Smooth muscle cell (in vitro differentiated cells): ENCODE measurements around the gene LRRC34. TPM values are rescaled to one million over a fixed set of nuclear protein-coding genes. Genes with fewer than 3 reads are reported as not detected.

Source experiments
- DNase-seq: peaks from one replicate; lab custom pipeline; 2025; ENCODE audit not compliant: unreplicated experiment; lab: John Stamatoyannopoulos, UW
- H2AFZ ChIP-seq: fragments of 200-600 bp; sonication (generic); 2 replicates; pipeline ENCODE4 v1.6.0; 2016; ENCODE audit warnings: antibody characterized with exemption, low read depth, mild to moderate bottlenecking
- H3F3A ChIP-seq: fragments of 200-600 bp; sonication (generic); 2 replicates; pipeline ENCODE4 v1.6.0; 2017; ENCODE audit warnings: antibody characterized with exemption, low read depth
- H3K27ac ChIP-seq: fragments of 200-600 bp; sonication (generic); 2 replicates; pipeline ENCODE4 v1.5.1; 2016; ENCODE audit warnings: low read depth, mild to moderate bottlenecking
- H3K27me3 ChIP-seq: fragments of 200-600 bp; sonication (generic); 2 replicates; pipeline ENCODE4 v1.6.1; 2016; ENCODE audit warnings: low read depth, mild to moderate bottlenecking
- H3K36me3 ChIP-seq: fragments of 200-600 bp; sonication (generic); 2 replicates; pipeline ENCODE4 v1.5.1; 2016; ENCODE audit warnings: low read depth
- H3K4me1 ChIP-seq: fragments of 200-600 bp; sonication (generic); 2 replicates; pipeline ENCODE4 v1.5.1; 2016; ENCODE audit warnings: low read depth
- H3K4me2 ChIP-seq: fragments of 200-600 bp; sonication (generic); 2 replicates; pipeline ENCODE4 v1.6.0; 2016; ENCODE audit warnings: mild to moderate bottlenecking
- H3K4me3 ChIP-seq: fragments of 200-600 bp; sonication (generic); 2 replicates; pipeline ENCODE4 v1.5.1; 2016; ENCODE audit warnings: mild to moderate bottlenecking
- H3K79me2 ChIP-seq: fragments of 200-600 bp; sonication (generic); 2 replicates; pipeline ENCODE4 v1.6.0; 2016; ENCODE audit warnings: low read depth, mild to moderate bottlenecking
- H3K9ac ChIP-seq: fragments of 200-600 bp; sonication (generic); 2 replicates; pipeline ENCODE4 v1.6.0; 2016; ENCODE audit warnings: low read depth
- H3K9me3 ChIP-seq: fragments of 200-600 bp; sonication (generic); replicated peaks from 2 replicates; pipeline ENCODE4 v1.5.1; 2016; ENCODE audit warnings: low read depth
- H4K20me1 ChIP-seq: fragments of 200-600 bp; sonication (generic); 2 replicates; pipeline ENCODE4 v1.6.0; 2016; ENCODE audit warnings: low read depth
- WGBS: methylation state at CpG from one replicate; pipeline ENCODE4 v1.1.7; 2016; ENCODE audit warnings: low lambda C conversion rate; 5-methylcytosine and 5-hydroxymethylcytosine counted together
- polyA plus RNA-seq: library from polyadenylated mRNA; unstranded; fragments of >200 nt; fragmentation: Nextera tagmentation; extraction: Ambion mirVana; gene quantifications from 2 replicates; pipeline ENCODE4 v1.2.1, GENCODE V29; 2016
- total RNA-seq: library from RNA; depleted of rRNA; stranded (reverse); fragments of >200 nt; gene quantifications from 2 replicates; pipeline ENCODE4 v1.2.3, GENCODE V29; 2014
- TF ChIP-seq, protein P1 (sequence below): fragments of 200-600 bp; sonication (generic); IDR thresholded peaks from 2 replicates; pipeline ENCODE4 v1.5.1; 2017; ENCODE audit warnings: borderline replicate concordance, mild to moderate bottlenecking, antibody characterized with exemption; ENCODE audit not compliant: insufficient read depth, poor library complexity, severe bottlenecking

The LRRC34 gene
- total and polyA plus RNA-seq, 2 experiments from 2014 or later, result 1.8 to 2.5 TPM

- peaks cover 28% of the 10 kb centered on the region for H3K27me3 ChIP-seq
- H3K9me3 ChIP-seq, result no peaks in the 10 kb centered on the region
- H3K4me1 ChIP-seq, result no peaks in the 10 kb centered on the region
- no peak overlapping the region for H3K27ac ChIP-seq
- H4K20me1 ChIP-seq, result no peaks in the 10 kb centered on the region
- no peak overlapping the region for H3K4me2 ChIP-seq
- no peak overlapping the region for H2AFZ ChIP-seq
- H3F3A ChIP-seq, result no peaks in the 10 kb centered on the region
- TF ChIP-seq, protein P1, sequence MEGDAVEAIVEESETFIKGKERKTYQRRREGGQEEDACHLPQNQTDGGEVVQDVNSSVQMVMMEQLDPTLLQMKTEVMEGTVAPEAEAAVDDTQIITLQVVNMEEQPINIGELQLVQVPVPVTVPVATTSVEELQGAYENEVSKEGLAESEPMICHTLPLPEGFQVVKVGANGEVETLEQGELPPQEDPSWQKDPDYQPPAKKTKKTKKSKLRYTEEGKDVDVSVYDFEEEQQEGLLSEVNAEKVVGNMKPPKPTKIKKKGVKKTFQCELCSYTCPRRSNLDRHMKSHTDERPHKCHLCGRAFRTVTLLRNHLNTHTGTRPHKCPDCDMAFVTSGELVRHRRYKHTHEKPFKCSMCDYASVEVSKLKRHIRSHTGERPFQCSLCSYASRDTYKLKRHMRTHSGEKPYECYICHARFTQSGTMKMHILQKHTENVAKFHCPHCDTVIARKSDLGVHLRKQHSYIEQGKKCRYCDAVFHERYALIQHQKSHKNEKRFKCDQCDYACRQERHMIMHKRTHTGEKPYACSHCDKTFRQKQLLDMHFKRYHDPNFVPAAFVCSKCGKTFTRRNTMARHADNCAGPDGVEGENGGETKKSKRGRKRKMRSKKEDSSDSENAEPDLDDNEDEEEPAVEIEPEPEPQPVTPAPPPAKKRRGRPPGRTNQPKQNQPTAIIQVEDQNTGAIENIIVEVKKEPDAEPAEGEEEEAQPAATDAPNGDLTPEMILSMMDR, result no peak
- no peak overlapping the region for H3K4me3 ChIP-seq
- no peaks in the 10 kb centered on the region for H3K36me3 ChIP-seq
- 81% methylated on average over 6 of the region's 6 CpGs for WGBS
- H3K79me2 ChIP-seq, result no peaks in the 10 kb centered on the region
- no peak for DNase-seq
- no peak overlapping the region for H3K9ac ChIP-seq
Measured at GRCh38 chr3:169746924-169747323, 65.8 kb downstream of the LRRC34 start.

DNA sequence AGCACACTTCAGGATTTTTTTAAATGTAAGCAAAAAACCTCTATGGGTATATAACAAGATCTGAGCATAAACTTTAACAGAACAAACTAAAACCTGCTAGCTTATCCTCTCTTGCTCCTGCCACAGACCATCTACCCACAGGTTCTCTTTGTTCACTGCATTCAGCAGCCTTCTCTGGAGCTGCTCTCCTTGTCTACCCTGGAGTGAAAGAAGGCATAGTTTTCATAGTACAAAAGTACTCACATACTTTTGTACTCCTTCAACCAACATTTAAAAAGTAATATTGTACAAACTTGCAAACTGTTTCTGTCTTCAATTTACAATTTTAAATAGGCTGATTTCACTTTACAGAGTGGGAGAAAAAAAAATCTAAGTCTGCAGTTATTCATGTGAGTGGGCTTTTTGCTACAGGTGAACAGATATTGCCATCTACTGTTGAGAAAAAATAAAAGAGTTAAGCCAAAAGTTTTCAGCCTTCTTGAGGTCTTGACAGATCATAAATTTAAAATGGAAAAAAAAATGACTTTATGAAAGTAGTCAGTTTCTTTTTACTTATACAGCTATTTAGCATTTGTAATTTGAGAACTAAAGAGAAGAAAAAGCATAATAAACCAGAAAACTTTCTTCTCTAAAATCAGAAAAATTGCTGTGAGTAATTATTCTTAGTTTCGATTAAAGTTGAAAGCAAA lies 68.2 kb downstream of the LRRC34 start:
- Histone ChIP-seq H2AFZ (no peak overlapping the region), H3F3A (no peaks in the 10 kb centered on the region), H3K4me3 (no peak overlapping the region), H3K27me3 (peaks cover 24% of the 10 kb centered on the region), H3K79me2 (no peaks in the 10 kb centered on the region), H3K9me3 (no peaks in the 10 kb centered on the region), H3K27ac (no peak overlapping the region), H3K4me1 (no peaks in the 10 kb centered on the region), H3K4me2 (no peak overlapping the region), H3K36me3 (no peaks in the 10 kb centered on the region), H4K20me1 (no peaks in the 10 kb centered on the region), H3K9ac (no peak overlapping the region)
- no peak for DNase-seq
- TF ChIP-seq, protein P1, result peak; percentile 31
- WGBS, result 50% methylated on average over 1 of the region's 1 CpG

Other genes with a start within 250 kb of the LRRC34 start
- gene MECOM, start 149.2 kb downstream of the LRRC34 start, total RNA-seq, result 0.18 and 0.27 TPM in 2 replicates
- 0.78 TPM in 1 of 2 replicates, not detected in the other for gene MECOM, start 149.2 kb downstream of the LRRC34 start, polyA plus RNA-seq
- 148 and 194 TPM in 2 replicates for gene TERC, start 47.8 kb downstream of the LRRC34 start, total RNA-seq
- gene TERC, start 47.8 kb downstream of the LRRC34 start, polyA plus RNA-seq, result not detected in 2 replicates
- 1.7 and 2.2 TPM in 2 replicates for gene ACTRT3, start 43.3 kb downstream of the LRRC34 start, total RNA-seq
- gene ACTRT3, start 43.3 kb downstream of the LRRC34 start, polyA plus RNA-seq, result 1.3 and 3.9 TPM in 2 replicates
- gene MYNN, start 39.5 kb downstream of the LRRC34 start, total RNA-seq, result 29.9 and 33.3 TPM in 2 replicates
- 12.4 and 17.2 TPM in 2 replicates for gene MYNN, start 39.5 kb downstream of the LRRC34 start, polyA plus RNA-seq
- gene LRRIQ4, start within 50 bp of the LRRC34 start, total RNA-seq, result 0.18 TPM in 1 of 2 replicates, not detected in the other
- gene LRRIQ4, start within 50 bp of the LRRC34 start, polyA plus RNA-seq, result not detected in 2 replicates
- gene LRRC31, start 57.0 kb upstream of the LRRC34 start, total RNA-seq, result not detected in 2 replicates
- gene LRRC31, start 57.0 kb upstream of the LRRC34 start, polyA plus RNA-seq, result not detected in 2 replicates
- not detected in 2 replicates for gene SAMD7, start 98.7 kb upstream of the LRRC34 start, total RNA-seq
- not detected in 2 replicates for gene SAMD7, start 98.7 kb upstream of the LRRC34 start, polyA plus RNA-seq
- 41.0 and 49.1 TPM in 2 replicates for gene SEC62, start 153.9 kb upstream of the LRRC34 start, total RNA-seq
- gene SEC62, start 153.9 kb upstream of the LRRC34 start, polyA plus RNA-seq, result 125 and 160 TPM in 2 replicates
- 2.3 TPM in 1 of 2 replicates, not detected in the other for gene GPR160, start 225.1 kb upstream of the LRRC34 start, total RNA-seq
- gene GPR160, start 225.1 kb upstream of the LRRC34 start, polyA plus RNA-seq, result 0.83 TPM in 1 of 2 replicates, not detected in the other